HUES64 (cell line): ENCODE measurements around the gene MAS1. TPM values are rescaled to one million over a fixed set of nuclear protein-coding genes. Genes with fewer than 3 reads are reported as not detected.
"Not testable (repeated sequence)": the region's sequence is repeated elsewhere in the genome, so short reads cannot be mapped to it uniquely, and the experiment has no call there.

Experiments
- H3K27ac ChIP-seq: 2 replicates; pipeline ENCODE4 v1.7.0; 2013; ENCODE audit warnings: low read depth, low read length, inconsistent platforms
- H3K27me3 ChIP-seq: 2 replicates; pipeline ENCODE4 v1.6.1; 2013; ENCODE audit warnings: mild to moderate bottlenecking, low read length; ENCODE audit not compliant: insufficient read depth
- H3K36me3 ChIP-seq: 2 replicates; pipeline ENCODE4 v1.6.1; 2013; ENCODE audit warnings: mild to moderate bottlenecking, low read length; ENCODE audit not compliant: insufficient read depth
- H3K4me1 ChIP-seq: 2 replicates; pipeline ENCODE4 v1.6.1; 2013; ENCODE audit warnings: mild to moderate bottlenecking, low read length, moderate library complexity; ENCODE audit not compliant: insufficient read depth
- H3K4me3 ChIP-seq: 2 replicates; pipeline ENCODE4 v1.5.1; 2013; ENCODE audit warnings: mild to moderate bottlenecking, low read length, moderate library complexity
- H3K9ac ChIP-seq: 2 replicates; pipeline ENCODE4 v1.6.1; 2013; ENCODE audit warnings: mild to moderate bottlenecking, low read depth, low read length
- H3K9me3 ChIP-seq: 2 replicates; pipeline ENCODE4 v1.6.1; 2013; ENCODE audit warnings: low read depth, low read length; ENCODE audit not compliant: insufficient read depth
- WGBS: fragments of 150-250, 120-280 bp; methylation state at CpG from one replicate; pipeline ENCODE4 v1.1.7; 2013; ENCODE audit warnings: missing lambda C conversion rate; 5-methylcytosine and 5-hydroxymethylcytosine counted together
- polyA plus RNA-seq, 2 experiments: library from polyadenylated mRNA; stranded (reverse); fragments of 50-300 nt; gene quantifications; one replicate each; pipeline ENCODE4 v1.2.3, GENCODE V29; 2013

The MAS1 gene
- polyA plus RNA-seq (2013, experiment 1 of 2), result not detected
- not detected for polyA plus RNA-seq (2013, experiment 2 of 2)

GRCh38 chr6:159890792-159891191, at the start of gene MAS1:
Gene MAS1, plus strand, starts transcription at chr6:159890988. Its CDS starts 15,968 bp downstream, at chr6:159906956.
- 93% methylated on average over 7 of the region's 7 CpGs for WGBS
- Histone ChIP-seq H3K4me1 (no peaks in the 10 kb centered on the region), H3K9ac (no peak within 1 kb of the TSS), H3K9me3 (no peaks in the 10 kb centered on the region), H3K4me3 (no peak within 1 kb of the TSS), H3K36me3 (no peaks in the 10 kb centered on the region), H3K27me3 (no peaks in the 10 kb centered on the region), H3K27ac (no peak within 1 kb of the TSS)

GRCh38 chr6:159842035-159842434, 48.8 kb upstream of the MAS1 start:
- no peak overlapping the region for H3K4me3 ChIP-seq
- peaks cover 9% of the 10 kb centered on the region for H3K4me1 ChIP-seq

DNA sequence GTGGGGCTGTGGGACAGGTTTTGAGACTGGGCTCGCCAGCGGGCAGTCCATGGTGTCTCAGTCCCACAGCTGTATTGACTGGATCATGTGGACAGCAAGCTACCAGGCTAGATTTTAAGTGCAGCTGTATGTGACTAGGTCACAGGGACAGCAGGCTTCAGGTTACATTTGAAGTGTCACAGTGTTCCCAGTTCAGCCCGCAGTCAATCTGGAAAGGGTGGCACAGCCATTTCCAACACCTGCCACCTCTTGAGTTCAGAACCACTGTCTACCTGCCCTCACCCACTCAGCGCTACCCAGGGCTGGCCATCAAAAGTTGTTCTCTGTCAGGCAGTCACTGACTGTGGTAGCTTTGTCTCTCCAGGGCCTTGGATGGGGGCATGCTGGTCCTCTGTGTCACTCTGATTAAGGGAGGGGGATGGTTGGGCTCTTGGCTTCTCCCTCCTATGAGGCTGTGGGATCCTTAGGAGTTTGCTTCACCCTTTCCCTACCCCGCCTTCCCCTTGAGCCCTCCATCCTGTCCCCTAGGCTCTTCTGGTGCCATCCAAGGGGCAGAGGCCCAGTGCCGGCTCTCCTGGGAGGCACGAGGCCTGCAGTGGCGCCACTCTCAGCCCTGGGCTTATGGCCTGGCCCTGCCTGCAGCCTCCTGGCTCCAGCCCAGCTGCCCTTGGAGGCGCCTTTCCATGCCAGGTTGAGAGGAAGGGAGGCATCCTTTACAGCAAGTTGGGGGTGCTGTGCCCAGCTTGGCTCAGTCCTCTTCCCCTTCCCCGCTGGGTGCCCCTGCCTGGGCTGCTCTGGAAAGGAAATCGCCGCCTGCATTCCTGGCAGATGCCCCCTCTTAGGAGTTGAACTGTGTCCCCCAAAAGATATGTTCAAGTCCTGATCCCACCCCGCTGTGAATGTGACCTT, 45.8 kb upstream of the MAS1 start:
- H3K9ac ChIP-seq, result no peak overlapping the region
- H3K27me3 ChIP-seq, result no peaks in the 10 kb centered on the region
- no peaks in the 10 kb centered on the region for H3K4me1 ChIP-seq
- no peak overlapping the region for H3K4me3 ChIP-seq
- 79% methylated on average over 13 of the region's 13 CpGs for WGBS
- H3K9me3 ChIP-seq, result peaks cover 5% of the 10 kb centered on the region; the same call in 1 of the 2 replicates
- H3K27ac ChIP-seq, result no peak overlapping the region
- H3K36me3 ChIP-seq, result no peaks in the 10 kb centered on the region

More at GRCh38 chr6:159842035-159842434, 48.8 kb upstream of the MAS1 start:
- 80% methylated on average over 3 of the region's 4 CpGs for WGBS
- Histone ChIP-seq H3K36me3 (no peaks in the 10 kb centered on the region), H3K9ac (no peak overlapping the region), H3K27ac (no peak overlapping the region), H3K9me3 (no peaks in the 10 kb centered on the region), H3K27me3 (no peaks in the 10 kb centered on the region)

- not testable (repeated sequence) for H3K4me3 ChIP-seq, H3K27me3 ChIP-seq, H3K9me3 ChIP-seq, H3K4me1 ChIP-seq, H3K9ac ChIP-seq, H3K27ac ChIP-seq, H3K36me3 ChIP-seq
- WGBS, result 97% methylated on average over 5 of the region's 5 CpGs
Observed at GRCh38 chr6:159848552-159848951, 42.2 kb upstream of the MAS1 start.

DNA sequence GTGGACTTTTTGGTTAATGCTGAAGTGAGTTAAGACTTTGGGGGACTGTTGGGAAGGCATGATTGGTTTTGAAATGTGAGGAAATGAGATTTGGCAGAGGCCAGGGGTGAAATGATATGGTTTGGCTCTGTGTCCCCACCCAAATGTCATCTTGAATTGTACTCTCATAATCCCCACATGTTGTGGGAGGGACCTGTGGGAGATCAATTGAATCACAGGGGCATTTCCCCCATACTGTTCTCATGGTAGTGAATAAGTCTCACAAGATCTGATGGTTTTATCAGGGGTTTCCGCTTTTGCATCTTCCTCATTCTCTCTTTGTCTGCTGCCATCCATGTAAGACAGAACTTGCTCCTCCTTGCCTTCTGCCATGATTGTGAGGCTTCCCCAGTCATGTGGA, 40.9 kb upstream of the MAS1 start:
- WGBS, result 95% methylated on average over 1 of the region's 1 CpG
- not testable (repeated sequence) for H3K4me3 ChIP-seq, H3K9me3 ChIP-seq, H3K27ac ChIP-seq, H3K27me3 ChIP-seq, H3K9ac ChIP-seq, H3K36me3 ChIP-seq, H3K4me1 ChIP-seq

DNA sequence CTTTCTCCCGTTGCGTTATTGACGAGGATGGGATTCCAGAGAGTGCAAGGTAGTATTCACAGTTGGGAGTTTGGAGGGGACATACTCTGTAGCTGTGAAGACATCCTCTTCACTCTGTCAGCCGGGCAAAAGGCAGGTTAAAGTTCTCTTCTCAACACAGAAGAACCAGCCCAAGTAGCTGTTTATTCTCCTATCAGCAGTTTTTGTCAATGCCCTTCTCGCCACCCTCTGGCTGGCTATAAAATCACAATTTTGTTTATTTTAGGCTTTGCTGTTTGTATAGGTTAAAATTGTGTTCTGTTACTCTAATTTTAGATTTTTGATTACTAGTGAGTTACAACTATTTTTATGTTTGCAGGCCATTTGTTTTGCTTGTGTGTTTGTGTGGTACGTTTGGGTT, 37.9 kb upstream of the MAS1 start:
- WGBS, result 88% methylated on average over 5 of the region's 6 CpGs
- Histone ChIP-seq H3K9me3 (peaks cover 5% of the 10 kb centered on the region; the same call in 1 of the 2 replicates), H3K4me3 (no peak overlapping the region), H3K36me3 (no peaks in the 10 kb centered on the region), H3K27me3 (no peaks in the 10 kb centered on the region), H3K9ac (no peak overlapping the region), H3K4me1 (no peaks in the 10 kb centered on the region), H3K27ac (no peak overlapping the region)

DNA sequence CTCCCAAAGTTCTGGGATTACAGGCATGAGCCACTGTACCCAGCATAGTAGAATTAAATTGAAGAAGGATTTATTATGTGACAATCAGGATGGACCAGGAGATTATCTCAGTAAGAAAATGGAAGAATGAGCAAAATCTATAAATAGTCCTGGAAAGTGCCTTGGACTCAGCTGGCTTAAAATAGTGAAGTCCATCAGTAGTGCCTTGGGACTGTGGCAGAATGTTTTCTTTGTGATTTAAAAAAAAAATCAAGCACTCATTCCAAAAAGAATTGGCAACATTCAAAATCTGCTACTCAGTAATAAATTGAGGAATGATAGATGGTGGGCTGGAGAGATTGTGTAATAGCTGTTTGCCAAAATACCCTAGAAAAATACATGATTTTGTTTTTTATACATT, 37.0 kb upstream of the MAS1 start:
- Histone ChIP-seq H3K9ac (no peak overlapping the region), H3K9me3 (peaks cover 3% of the 10 kb centered on the region; the same call in 1 of the 2 replicates), H3K27ac (no peak overlapping the region), H3K4me1 (no peaks in the 10 kb centered on the region), H3K36me3 (no peaks in the 10 kb centered on the region), H3K27me3 (no peaks in the 10 kb centered on the region), H3K4me3 (no peak overlapping the region)

DNA sequence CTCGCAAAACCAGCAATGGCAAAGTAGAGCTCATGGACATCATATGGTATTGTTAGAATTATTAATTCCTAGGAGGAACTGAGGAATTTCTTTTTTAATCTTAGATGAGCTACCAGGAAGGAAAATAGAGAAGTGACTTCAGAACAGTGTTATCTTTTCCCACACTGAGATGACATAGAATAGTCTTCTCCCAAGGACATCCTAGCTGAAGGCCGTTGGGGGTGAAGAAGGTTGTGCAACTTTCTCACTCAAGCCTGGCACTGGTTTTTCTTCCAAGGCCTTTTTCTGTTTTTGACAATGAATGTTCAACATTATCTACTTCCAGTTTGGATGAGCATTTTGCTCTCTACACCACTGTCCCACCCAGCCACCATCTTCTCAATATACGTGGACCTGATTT, 35.8 kb upstream of the MAS1 start:
- Histone ChIP-seq H3K9ac (no peak overlapping the region), H3K4me3 (no peak overlapping the region), H3K4me1 (no peaks in the 10 kb centered on the region), H3K9me3 (no peaks in the 10 kb centered on the region), H3K27ac (no peak overlapping the region), H3K27me3 (no peaks in the 10 kb centered on the region), H3K36me3 (no peaks in the 10 kb centered on the region)
- 96% methylated on average over 3 of the region's 3 CpGs for WGBS

- no peak overlapping the region for H3K9ac ChIP-seq
- WGBS, result 77% methylated on average over 1 of the region's 1 CpG
Observed at GRCh38 chr6:159858259-159858658, 32.5 kb upstream of the MAS1 start.

GRCh38 chr6:159860482-159860881, 30.3 kb upstream of the MAS1 start:
- no peaks in the 10 kb centered on the region for H3K9me3 ChIP-seq
- 94% methylated on average over 1 of the region's 1 CpG for WGBS
- H3K4me1 ChIP-seq, result no peaks in the 10 kb centered on the region
- H3K36me3 ChIP-seq, result no peaks in the 10 kb centered on the region
- no peak overlapping the region for H3K4me3 ChIP-seq
- H3K27ac ChIP-seq, result no peak overlapping the region
- H3K9ac ChIP-seq, result no peak overlapping the region
- no peaks in the 10 kb centered on the region for H3K27me3 ChIP-seq

More at GRCh38 chr6:159858259-159858658, 32.5 kb upstream of the MAS1 start:
- Histone ChIP-seq H3K4me1 (no peaks in the 10 kb centered on the region), H3K9me3 (no peaks in the 10 kb centered on the region), H3K36me3 (no peaks in the 10 kb centered on the region), H3K27me3 (no peaks in the 10 kb centered on the region), H3K4me3 (no peak overlapping the region), H3K27ac (no peak overlapping the region)

GRCh38 chr6:159862103-159862502, 28.7 kb upstream of the MAS1 start:
- no peaks in the 10 kb centered on the region for H3K27me3 ChIP-seq
- no peaks in the 10 kb centered on the region for H3K4me1 ChIP-seq
- H3K4me3 ChIP-seq, result no peak overlapping the region
- no peaks in the 10 kb centered on the region for H3K9me3 ChIP-seq
- no peak overlapping the region for H3K27ac ChIP-seq
- WGBS, result 93% methylated on average over 5 of the region's 5 CpGs
- H3K36me3 ChIP-seq, result no peaks in the 10 kb centered on the region
- H3K9ac ChIP-seq, result no peak overlapping the region
